GM21786 (cell line): Measurements from ENCODE around the gene OR4Q3.
"Not testable (repeated sequence)": the region's sequence is repeated elsewhere in the genome, so short reads cannot be mapped to it uniquely, and the experiment has no call there.

Experiments
- ATAC-seq: cut with Tn5 transposase; IDR thresholded peaks from one replicate; pipeline ENCODE4 v1.9.1; 2021; ENCODE audit not compliant: unreplicated experiment

Gene OR4Q3

DNA sequence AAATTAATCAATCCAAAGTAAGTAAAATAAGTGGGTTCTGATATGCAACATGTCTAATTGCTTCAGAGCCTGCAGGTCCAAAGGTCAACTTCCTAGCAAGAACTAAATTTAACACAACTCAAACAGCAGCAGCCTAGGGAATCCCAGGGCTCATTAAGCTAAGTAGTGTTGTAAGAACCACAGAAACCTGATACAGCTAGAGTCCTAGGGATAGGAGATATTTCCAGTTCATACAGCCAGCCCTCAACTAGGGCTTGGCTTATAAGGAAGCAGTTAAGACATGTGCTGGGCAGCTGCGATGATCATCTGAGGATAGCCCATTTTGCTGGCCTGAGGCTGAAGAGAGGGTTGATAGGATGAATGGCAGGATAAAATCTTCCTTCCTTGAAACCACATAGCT is at the start of gene OR4Q3:
TSS of gene OR4Q3 (plus strand) at position 316 of the 400 bp plus-strand sequence.
- ATAC-seq = no peak

DNA sequence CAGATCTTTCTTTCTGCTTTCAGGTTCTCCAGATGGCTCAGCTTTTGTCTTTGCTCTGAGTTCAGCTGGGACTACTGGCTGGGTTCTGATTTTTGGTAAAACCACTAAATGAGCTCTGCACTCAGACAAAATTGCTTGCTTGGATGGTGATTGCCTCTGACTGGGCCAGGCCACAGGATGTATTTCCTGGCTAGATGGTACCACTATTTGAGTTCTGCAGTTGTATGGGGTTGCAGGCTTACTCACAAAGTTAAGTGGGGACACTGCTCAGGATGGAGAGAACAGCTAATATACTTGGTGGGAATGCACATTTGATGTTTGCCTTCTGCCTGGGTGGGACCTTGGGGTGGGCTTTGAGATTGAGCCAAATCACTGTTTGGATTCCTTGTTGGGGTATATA is 14.0 kb upstream of the OR4Q3 start:
- ATAC-seq = no peak

DNA sequence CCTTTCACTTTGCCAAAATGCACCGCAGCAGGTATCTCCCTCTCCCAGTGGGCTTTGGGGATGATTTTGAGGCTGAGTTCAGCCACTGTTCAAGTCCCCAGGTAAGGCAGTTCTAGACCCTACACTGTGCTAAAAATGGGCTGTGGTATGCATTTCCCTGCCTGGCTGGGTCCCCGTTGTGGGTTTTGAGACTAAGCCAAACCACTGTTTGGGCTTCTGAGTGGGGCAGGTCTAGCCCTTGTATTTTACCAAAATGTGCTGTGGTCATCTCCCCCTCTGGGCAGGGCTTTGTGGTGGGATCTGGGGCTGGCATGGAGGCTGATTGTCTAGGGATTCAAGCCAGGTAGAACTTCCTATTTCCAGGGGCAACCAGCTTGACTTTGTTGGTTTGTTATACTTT is 13.6 kb upstream of the OR4Q3 start:
- no peak for ATAC-seq

DNA sequence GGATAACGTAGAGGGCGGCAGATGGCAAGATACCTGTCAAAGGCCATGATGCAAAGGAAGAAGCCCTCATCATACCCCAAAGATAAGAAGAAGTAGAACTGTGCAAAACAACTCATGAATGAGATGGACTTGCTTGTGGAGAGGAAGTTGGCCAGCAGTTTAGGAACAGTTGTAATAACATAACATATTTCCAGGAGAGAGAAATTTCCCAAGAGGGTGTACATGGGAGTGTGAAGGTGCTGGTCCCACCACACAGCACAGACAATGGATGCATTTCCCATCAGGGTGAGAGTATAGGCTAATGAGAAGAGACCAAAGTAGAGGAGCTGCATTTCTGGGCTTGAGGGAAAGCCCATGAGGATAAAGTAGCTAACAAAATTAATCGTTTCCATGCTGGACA is 9.5 kb upstream of the OR4Q3 start:
- not testable (repeated sequence) for ATAC-seq

DNA sequence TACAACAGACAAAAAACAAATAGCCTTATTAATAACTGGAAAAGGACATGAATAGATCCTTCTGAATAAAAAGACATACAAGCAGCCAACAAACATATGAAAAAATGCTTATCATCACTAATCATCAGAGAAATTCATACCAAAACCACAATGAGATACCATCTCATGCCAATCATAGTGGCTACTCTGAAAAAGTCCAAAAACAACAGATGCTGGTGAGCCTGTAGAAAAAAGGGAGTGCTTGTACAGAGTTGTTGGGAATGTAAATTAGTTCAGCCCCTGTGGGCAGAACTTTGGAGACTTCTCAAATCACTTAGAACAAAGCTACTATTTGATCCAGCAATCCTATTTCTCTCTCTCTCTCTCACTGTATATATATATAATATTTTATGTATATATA is 8.9 kb downstream of the OR4Q3 start:
- ATAC-seq = not testable (repeated sequence)

DNA sequence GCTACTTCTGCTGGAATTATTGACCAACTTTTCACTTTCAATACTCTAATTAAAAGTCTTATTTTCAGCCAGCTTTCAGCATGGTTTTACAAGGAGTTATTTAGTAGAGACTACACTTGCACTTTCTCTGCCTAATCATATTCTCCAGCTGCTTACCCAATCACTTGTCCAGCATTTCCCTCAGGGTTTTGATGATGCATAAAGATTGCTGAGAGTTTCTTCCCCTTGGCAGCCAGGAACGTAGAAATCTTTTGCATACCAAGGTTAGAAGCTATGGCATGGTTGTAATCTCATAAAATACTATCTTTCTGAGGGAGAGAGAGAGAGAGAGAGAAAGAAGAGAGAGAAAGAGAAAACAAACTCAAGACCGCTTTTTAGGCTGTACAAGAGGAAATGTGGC is 10.8 kb downstream of the OR4Q3 start:
- ATAC-seq = no peak

DNA sequence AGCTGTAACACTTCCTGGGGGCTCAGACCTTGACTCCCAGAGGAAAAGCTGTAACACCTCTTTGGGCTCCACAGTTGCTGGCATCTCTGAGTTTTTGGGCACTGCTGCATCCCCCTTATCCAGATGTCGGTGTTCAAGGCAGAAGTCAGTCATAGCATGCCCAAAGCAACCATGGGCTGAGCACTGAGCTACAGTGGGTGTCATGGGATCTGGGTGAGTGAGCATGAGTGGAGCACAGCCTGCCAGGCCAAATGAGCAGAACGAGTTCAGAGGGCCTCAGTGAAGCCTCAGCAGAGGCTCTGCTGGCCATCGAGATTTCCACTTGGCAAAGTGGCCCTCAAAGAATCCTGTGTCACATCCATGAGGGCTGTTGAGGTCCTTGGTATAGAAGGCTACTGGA is 28.1 kb downstream of the OR4Q3 start:
- ATAC-seq = not testable (repeated sequence)

DNA sequence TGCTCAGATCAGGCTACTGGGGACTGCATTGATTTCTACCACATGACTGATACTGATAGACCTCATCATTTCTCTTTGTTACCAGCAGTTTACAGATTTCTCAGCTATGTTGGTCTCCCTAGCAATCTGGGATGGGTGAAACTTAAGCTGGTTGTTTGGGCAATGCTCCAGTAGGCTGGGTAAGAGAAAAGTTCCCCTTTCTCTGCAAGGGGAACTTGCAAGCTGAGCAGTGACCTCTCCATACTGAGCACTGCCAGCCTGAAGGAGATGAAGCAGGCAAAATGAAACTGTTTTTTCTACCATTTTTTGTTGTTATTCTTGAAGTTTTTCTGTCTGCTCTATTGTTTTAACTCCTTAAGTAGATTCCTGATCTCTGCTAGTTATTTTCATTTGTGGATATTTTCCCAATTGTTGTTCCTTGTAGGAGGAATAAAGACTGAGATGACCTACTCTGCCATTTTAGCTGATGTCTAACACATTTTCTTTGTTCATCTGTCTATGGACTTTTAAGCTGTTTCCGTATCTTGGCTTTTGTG is 28.6 kb downstream of the OR4Q3 start:
- no peak for ATAC-seq

DNA sequence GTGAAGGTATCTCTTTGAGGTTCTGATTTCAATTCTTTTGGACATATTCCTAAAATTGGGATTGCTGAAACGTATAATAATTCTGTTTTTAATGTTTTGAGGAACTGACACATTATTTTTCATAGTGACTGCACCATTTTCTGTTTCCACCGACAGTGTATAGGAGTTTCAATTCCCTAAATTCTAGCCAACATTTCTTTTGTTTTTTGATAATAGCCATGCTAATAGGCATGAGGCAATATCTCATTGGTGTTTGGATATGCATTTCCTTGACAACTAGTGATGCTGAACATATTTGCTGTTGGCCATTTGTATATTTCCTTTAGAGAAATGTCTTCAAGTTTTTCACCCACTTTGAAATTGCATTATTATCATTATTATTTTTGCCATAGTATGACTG is 29.1 kb downstream of the OR4Q3 start:
- ATAC-seq = not testable (repeated sequence)

DNA sequence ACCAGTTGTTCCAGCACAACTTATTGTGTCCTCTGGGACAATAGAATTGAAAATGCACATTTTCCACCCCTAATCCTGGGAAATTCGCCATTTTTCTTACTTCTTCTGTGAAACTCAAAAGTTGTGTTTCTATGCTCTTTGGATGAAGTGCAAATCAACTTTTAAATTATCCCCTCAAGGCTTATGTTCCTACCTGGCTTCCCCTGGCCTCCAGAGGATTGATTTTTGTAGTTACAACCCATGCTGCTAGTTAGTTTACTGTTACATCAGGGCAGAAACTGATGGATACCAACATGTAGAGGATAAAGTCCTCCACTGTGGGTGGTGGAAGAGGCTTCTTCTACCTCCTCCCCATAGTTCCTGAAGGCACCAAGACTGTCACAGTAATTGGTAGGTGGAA is 29.8 kb downstream of the OR4Q3 start, which contains the start of gene OR4M1:
TSS of gene OR4M1 (plus strand) at position 301 of the 400 bp plus-strand sequence. CDS start 6,819 bp downstream, outside the sequence.
- not testable (repeated sequence) for ATAC-seq

DNA sequence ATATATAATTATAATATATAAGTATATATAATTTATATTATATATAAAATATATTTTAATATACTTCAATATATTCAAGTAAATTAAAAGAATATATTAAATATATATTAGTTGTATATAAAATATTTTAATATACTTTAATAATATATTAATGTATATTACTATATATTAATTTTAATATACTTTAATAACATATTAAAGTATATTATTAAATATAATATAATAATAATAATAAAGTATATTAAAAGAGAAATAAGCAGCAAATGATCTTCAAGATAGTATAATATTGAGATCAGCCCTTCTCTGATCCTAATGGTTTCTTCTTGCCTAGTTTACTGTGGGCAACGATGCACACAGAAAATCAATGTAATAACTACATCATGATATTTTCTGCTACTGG is 32.2 kb downstream of the OR4Q3 start:
- no peak for ATAC-seq

DNA sequence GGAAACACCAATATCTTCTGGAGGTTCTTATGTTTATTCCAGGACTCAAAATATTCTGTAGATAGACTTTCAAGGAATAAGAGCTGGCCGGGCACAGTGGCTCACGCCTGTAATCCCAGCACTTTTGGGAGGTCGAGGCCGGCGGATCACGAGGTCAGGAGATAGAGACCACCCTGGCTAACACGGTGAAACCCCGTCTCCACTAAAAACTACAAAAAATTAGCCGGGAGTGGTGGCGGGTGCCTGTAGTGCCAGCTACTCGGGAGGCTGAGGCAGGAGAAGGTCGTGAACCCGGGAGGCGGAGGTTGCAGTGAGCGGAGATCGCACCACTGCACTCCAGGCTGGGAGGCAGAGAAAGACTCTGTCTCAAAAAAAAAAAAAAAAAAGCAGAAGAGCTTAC is 42.5 kb downstream of the OR4Q3 start:
- ATAC-seq = not testable (repeated sequence)

DNA sequence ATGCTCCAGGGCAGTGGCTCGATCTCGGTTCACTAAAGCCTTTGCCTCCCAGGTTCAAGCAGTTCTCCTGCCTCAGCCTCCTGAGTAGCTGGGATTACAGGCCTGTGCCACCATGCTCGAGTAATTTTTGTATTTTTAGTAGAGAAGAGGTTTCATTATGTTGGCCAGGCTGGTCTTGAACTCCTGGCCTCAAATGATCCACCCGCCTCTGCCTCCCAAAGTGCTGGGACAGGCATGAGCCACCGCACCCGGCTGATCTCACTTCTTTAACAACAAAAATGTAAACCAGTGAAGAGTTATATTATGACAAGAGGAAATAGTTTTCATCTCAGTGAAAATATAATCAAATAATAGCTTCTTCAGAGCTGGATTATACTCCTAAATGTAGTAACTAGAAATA is 43.9 kb downstream of the OR4Q3 start:
- not testable (repeated sequence) for ATAC-seq

DNA sequence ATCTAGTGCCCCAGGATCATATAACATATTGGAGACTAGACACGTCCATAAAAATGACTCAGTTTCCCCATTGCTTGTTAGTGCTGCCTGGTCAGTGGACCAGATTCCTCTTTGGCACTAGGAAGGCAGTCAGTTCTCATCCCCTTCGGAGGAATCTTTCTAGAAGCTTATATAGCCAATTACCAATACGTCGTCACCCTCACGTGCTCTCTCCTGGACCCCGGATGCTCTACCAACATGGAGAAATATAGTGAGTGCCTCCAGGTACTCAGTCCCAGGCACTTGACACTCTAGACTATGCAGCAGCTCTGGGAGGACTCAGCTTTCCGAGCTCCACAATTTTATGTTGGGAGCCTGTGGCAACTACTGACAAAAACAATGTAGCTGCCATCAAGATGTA is 44.8 kb downstream of the OR4Q3 start:
- ATAC-seq = not testable (repeated sequence)

DNA sequence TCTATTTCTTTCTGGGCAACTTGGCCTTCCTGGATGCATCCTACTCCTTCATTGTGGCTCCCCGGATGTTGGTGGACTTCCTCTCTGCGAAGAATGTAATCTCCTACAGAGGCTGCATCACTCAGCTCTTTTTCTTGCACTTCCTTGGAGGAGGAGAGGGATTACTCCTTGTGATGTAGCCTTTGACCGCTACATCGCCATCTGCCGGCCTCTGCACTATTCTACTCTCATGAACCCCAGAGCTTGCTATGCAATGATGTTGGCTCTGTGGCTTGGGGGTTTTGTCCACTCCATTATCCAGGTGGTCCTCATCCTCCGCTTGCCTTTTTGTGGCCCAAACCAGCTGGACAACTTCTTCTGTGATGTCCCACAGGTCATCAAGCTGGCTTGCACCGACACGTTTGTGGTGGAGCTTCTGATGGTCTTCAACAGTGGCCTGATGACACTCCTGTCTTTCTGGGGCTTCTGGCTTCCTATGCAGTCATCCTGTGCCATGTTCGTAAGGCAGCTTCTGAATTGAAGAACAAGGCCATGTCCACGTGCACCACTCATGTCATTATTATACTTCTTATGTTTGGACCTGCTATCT is 53.2 kb downstream of the OR4Q3 start:
- ATAC-seq = not testable (repeated sequence)
